WTC11 (cell line): ENCODE data around the gene ZIC1. TPM values are rescaled to one million over a fixed set of nuclear protein-coding genes. Genes with fewer than 3 reads are reported as not detected.

Experiments
- ATF2 ChIP-seq: sonication (generic); formaldehyde crosslinking; IDR thresholded peaks from 2 replicates; pipeline ENCODE4 v1.8.1; 2022; ENCODE audit warnings: low read depth, missing genetic modification reagents, borderline replicate concordance
- ATF3 ChIP-seq: sonication (generic); formaldehyde crosslinking; conservative IDR thresholded peaks from 2 replicates; pipeline ENCODE4 v1.8.1; 2022; ENCODE audit warnings: mild to moderate bottlenecking, missing genetic modification reagents
- CTCF ChIP-seq: fragments of 200-600 bp; IDR thresholded peaks from 2 replicates; pipeline ENCODE4 v1.8.0; 2022; ENCODE audit warnings: antibody characterized with exemption
- E2F1 ChIP-seq: sonication (generic); formaldehyde crosslinking; IDR thresholded peaks from 2 replicates; pipeline ENCODE4 v1.8.0; 2022; ENCODE audit warnings: mild to moderate bottlenecking, missing genetic modification reagents
- E2F5 ChIP-seq: sonication (generic); formaldehyde crosslinking; IDR thresholded peaks from 2 replicates; pipeline ENCODE4 v1.8.1; 2022; ENCODE audit warnings: mild to moderate bottlenecking, moderate library complexity, missing genetic modification reagents
- ERG ChIP-seq: fragments of 250-450 bp; sonication (Bioruptor Pico); IDR thresholded peaks from 2 replicates; pipeline ENCODE4 v1.8.0; 2021; ENCODE audit warnings: mild to moderate bottlenecking
- FOXK1 ChIP-seq: sonication (generic); formaldehyde crosslinking; IDR thresholded peaks from 2 replicates; pipeline ENCODE4 v1.8.0; 2022; ENCODE audit warnings: mild to moderate bottlenecking, moderate library complexity, missing genetic modification reagents
- MAX ChIP-seq: sonication (generic); formaldehyde crosslinking; IDR thresholded peaks from 2 replicates; pipeline ENCODE4 v1.8.0; 2022; ENCODE audit warnings: mild to moderate bottlenecking, missing genetic modification reagents
- RELA ChIP-seq: sonication (generic); formaldehyde crosslinking; IDR thresholded peaks from 2 replicates; pipeline ENCODE4 v1.8.1; 2022; ENCODE audit warnings: missing genetic modification reagents, mild to moderate bottlenecking, borderline replicate concordance
- SMAD3 ChIP-seq: sonication (generic); formaldehyde crosslinking; IDR thresholded peaks from 2 replicates; pipeline ENCODE4 v1.8.0; 2022; ENCODE audit warnings: missing genetic modification reagents, mild to moderate bottlenecking, borderline replicate concordance
- USF2 ChIP-seq: sonication (generic); formaldehyde crosslinking; IDR thresholded peaks from 2 replicates; pipeline ENCODE4 v1.8.1; 2023; ENCODE audit warnings: mild to moderate bottlenecking, missing genetic modification reagents, moderate library complexity
- ZNF121 ChIP-seq: sonication (generic); formaldehyde crosslinking; IDR thresholded peaks from 2 replicates; pipeline ENCODE4 v1.8.0; 2023; ENCODE audit warnings: missing genetic modification reagents
- ZNF281 ChIP-seq: sonication (generic); formaldehyde crosslinking; IDR thresholded peaks from 2 replicates; pipeline ENCODE4 v1.8.0; 2023; ENCODE audit warnings: mild to moderate bottlenecking, missing genetic modification reagents
- ZNF671 ChIP-seq: fragments of 250-450 bp; sonication (Bioruptor Pico); IDR thresholded peaks from 2 replicates; pipeline ENCODE4 v1.8.0; 2021; ENCODE audit warnings: mild to moderate bottlenecking
- total RNA-seq: library from RNA; stranded (reverse); gene quantifications from 3 replicates; pipeline ENCODE4 v1.2.3, GENCODE V29; 2021

Gene ZIC1
- total RNA-seq, 1 experiment from 2014 or later, result 59.7 TPM

GRCh38 chr3:147384210-147385058 lies 24.7 kb upstream of the ZIC1 start (continued):
- TF ChIP-seq ATF2, result no peak
- no peak for TF ChIP-seq ZNF281 (CRISPR knock-in tag)
- TF ChIP-seq ERG (CRISPR knock-in tag), result no peak
- TF ChIP-seq E2F5, result no peak
- no peak for TF ChIP-seq USF2 (CRISPR knock-in tag)
- TF ChIP-seq RELA (CRISPR knock-in tag), result no peak
- TF ChIP-seq ZNF121, result no peak
- TF ChIP-seq E2F1 (CRISPR knock-in tag), result no peak
- TF ChIP-seq FOXK1 (CRISPR knock-in tag), result no peak
- TF ChIP-seq ZNF671 (CRISPR knock-in tag), result no peak
- TF ChIP-seq ATF3 (CRISPR knock-in tag), result no peak
- peak; percentile 23; the same call in 1 of the 2 replicates for TF ChIP-seq MAX (CRISPR knock-in tag)
- TF ChIP-seq SMAD3 (CRISPR knock-in tag), result no peak
- peak; percentile 57 for TF ChIP-seq CTCF
- TF ChIP-seq, all 79 proteins: peak for 4
